Measurements from ENCODE around the gene FZR1.

DNA sequence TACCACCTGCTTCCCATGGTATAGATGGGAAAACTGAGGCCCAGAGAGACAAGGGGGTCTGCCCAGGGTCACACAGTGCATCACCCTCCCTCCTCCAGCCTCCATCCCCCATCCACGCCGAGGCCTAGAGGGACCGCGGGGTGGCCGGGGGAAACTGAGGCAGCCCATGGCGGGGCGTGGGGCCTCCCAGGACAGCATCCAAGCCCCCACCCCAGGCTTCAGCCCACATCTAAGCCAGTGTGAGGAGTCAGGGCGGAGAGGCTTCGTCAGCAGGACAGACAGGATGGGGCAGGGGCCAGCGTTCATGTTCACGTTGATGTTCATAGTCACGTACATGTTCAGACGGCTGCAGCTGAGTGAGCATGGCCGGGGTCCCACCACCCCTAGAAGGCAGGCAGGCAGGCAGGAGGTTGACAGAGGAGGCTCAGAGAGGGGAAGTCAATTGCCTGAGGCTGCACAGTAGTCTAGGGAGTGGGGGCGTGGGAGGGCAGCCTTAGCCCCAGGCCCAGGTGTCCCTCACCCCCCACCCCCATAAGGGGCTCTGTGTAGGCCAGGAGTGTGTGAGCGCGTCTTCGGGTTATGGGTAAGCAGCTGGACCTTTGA, 49.1 kb upstream of the FZR1 start:
- TF ChIP-seq, protein P1, sequence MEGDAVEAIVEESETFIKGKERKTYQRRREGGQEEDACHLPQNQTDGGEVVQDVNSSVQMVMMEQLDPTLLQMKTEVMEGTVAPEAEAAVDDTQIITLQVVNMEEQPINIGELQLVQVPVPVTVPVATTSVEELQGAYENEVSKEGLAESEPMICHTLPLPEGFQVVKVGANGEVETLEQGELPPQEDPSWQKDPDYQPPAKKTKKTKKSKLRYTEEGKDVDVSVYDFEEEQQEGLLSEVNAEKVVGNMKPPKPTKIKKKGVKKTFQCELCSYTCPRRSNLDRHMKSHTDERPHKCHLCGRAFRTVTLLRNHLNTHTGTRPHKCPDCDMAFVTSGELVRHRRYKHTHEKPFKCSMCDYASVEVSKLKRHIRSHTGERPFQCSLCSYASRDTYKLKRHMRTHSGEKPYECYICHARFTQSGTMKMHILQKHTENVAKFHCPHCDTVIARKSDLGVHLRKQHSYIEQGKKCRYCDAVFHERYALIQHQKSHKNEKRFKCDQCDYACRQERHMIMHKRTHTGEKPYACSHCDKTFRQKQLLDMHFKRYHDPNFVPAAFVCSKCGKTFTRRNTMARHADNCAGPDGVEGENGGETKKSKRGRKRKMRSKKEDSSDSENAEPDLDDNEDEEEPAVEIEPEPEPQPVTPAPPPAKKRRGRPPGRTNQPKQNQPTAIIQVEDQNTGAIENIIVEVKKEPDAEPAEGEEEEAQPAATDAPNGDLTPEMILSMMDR (IDR thresholded peaks at IDR 0.05) = no peak
- no peak for TF ChIP-seq EZH2 (IDR thresholded peaks at IDR 0.05)
- TF ChIP-seq EZH2phosphoT487 (IDR thresholded peaks at IDR 0.05) = no peak
